ENCODE measurements around the gene MED25. TPM values are rescaled to one million over a fixed set of nuclear protein-coding genes. Genes with fewer than 3 reads are reported as not detected.
A peak's percentile ranks its signal among the peaks of the same experiment; 100 is the strongest.

Gene MED25
- total RNA-seq (2013) = 15.0 TPM
- polyA plus RNA-seq = 10 to 100 TPM; 13.9 to 52.9 (median 18.5) TPM
- polyA minus RNA-seq = 20.9 and 24.9 TPM in 2 replicates
- 8.9 to 50.3 (median 17.2) reads per million in 11 experiments for total RNA-seq

GRCh38 chr19:49817964-49818648 lies at the start of gene MED25:
TSS of gene MED25 (plus strand) at chr19:49818289. CDS start at chr19:49818342, 53 bp downstream.
- intact Hi-C loops (cut with micrococcal nuclease) = loop anchor here (2.0 to 5.0 kb wide), 4 partner anchors 33 to 51 kb away; partner anchors contain the start of genes PTOV1 (in 2 of the 2), AP2A1 (in 1 of the 2) and PNKP (in 1 of the 2)
- H3K4me3 Mint-ChIP-seq = peak within 1 kb of the TSS; percentile 96 to 100
- H3K4me1 Mint-ChIP-seq = peaks cover 22% of the 10 kb centered on the region
- DNase-seq = peak; percentile 81 to 89 (median 83)
- TF ChIP-seq, protein P1, sequence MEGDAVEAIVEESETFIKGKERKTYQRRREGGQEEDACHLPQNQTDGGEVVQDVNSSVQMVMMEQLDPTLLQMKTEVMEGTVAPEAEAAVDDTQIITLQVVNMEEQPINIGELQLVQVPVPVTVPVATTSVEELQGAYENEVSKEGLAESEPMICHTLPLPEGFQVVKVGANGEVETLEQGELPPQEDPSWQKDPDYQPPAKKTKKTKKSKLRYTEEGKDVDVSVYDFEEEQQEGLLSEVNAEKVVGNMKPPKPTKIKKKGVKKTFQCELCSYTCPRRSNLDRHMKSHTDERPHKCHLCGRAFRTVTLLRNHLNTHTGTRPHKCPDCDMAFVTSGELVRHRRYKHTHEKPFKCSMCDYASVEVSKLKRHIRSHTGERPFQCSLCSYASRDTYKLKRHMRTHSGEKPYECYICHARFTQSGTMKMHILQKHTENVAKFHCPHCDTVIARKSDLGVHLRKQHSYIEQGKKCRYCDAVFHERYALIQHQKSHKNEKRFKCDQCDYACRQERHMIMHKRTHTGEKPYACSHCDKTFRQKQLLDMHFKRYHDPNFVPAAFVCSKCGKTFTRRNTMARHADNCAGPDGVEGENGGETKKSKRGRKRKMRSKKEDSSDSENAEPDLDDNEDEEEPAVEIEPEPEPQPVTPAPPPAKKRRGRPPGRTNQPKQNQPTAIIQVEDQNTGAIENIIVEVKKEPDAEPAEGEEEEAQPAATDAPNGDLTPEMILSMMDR (IDR thresholded peaks at IDR 0.05) = peak; percentile 23
- no peaks in the 10 kb centered on the region for H3K27me3 ChIP-seq (ENCODE audit: control insufficient read depth in 2 of 2, insufficient read depth in 2 of 2, low read length in 2 of 2)
- H3K27ac Mint-ChIP-seq = peak within 1 kb of the TSS; percentile 97 to 100 (median 99)
- peaks cover 38% of the 10 kb centered on the region for H3K79me2 ChIP-seq (ENCODE audit: insufficient read depth, low read length)
- peak within 1 kb of the TSS; percentile 91 for H2AFZ ChIP-seq (ENCODE audit: insufficient read depth, low read depth, low read length, poor library complexity, severe bottlenecking)
- H3K27me3 Mint-ChIP-seq (ENCODE audit: low read depth in 3 of 3) = peaks cover 0 to 8% (median 0%) of the 10 kb centered on the region in 3 donors
- H3K9me3 Mint-ChIP-seq = no peaks in the 10 kb centered on the region
- peaks cover 12 to 24% of the 10 kb centered on the region in 2 donors for H3K36me3 Mint-ChIP-seq
- peak within 1 kb of the TSS; percentile 70 to 100 (median 89) for H3K4me3 ChIP-seq (replicated peaks in 1 of 3; ENCODE audit: low read depth in 2 of 3, low read length in 3 of 3)
- H3K36me3 ChIP-seq (replicated peaks in 1 of 2; ENCODE audit: control insufficient read depth in 1 of 2, insufficient read depth in 2 of 2, low read length in 2 of 2) = peaks cover 14 to 16% of the 10 kb centered on the region in 2 donors
- H3K4me1 ChIP-seq (ENCODE audit: control insufficient read depth in 1 of 2, insufficient read depth in 2 of 2, low read length in 2 of 2) = peaks cover 23 to 27% of the 10 kb centered on the region in 2 donors
- H3K4me2 ChIP-seq (replicated peaks; ENCODE audit: extremely low read depth, low read length, poor library complexity, severe bottlenecking) = peak within 1 kb of the TSS; percentile 97
- under 1% methylated on average over 43 of the region's 57 CpGs for WGBS (ENCODE audit: insufficient coverage)
- H3K27ac ChIP-seq (ENCODE audit: low read depth in 1 of 2, low read length in 2 of 2) = peak within 1 kb of the TSS; percentile 75 to 93
- peaks cover 26% of the 10 kb centered on the region for H4K20me1 ChIP-seq (ENCODE audit: insufficient read depth, low read length)
- peak within 1 kb of the TSS; percentile 87 for H3K9ac ChIP-seq (ENCODE audit: insufficient read depth, low read length, poor library complexity, severe bottlenecking)
- H3K9me3 ChIP-seq (replicated peaks in 1 of 2; ENCODE audit: control insufficient read depth in 1 of 2, insufficient read depth in 1 of 2, low read length in 2 of 2) = no peaks in the 10 kb centered on the region

DNA sequence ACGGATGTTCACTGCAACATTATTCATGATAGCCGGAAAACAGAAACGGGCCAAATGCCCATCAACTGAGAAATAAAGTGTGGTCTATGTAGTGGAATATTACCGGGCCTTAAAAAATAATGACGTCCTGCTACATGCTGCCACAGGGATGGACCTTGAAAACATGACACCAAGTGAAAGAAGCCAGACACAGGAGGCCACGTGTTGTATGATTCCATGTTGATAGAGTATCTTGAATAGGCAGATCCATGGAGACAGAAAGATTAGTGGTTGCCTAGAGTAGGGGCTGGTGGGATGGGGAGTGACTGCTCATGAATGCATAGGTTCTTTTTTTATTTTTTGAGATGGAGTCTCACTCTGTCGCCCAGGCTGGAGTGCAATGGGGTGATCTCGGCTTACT lies 47.6 kb upstream of the MED25 start:
- peaks cover 54% of the 10 kb centered on the region for H3K4me1 Mint-ChIP-seq
- H3K36me3 ChIP-seq (replicated peaks in 1 of 2; ENCODE audit: control insufficient read depth in 1 of 2, insufficient read depth in 2 of 2, low read length in 2 of 2) = peaks cover under 1 to 15% of the 10 kb centered on the region in 2 donors
- no peak overlapping the region for H3K4me3 Mint-ChIP-seq
- H3K9me3 ChIP-seq (replicated peaks in 1 of 2; ENCODE audit: control insufficient read depth in 1 of 2, insufficient read depth in 1 of 2, low read length in 2 of 2) = no peaks in the 10 kb centered on the region
- H3K4me2 ChIP-seq (replicated peaks; ENCODE audit: extremely low read depth, low read length, poor library complexity, severe bottlenecking) = no peak overlapping the region
- H3K27ac Mint-ChIP-seq = peak overlapping the region in 3 of 7 donors; percentile 18 to 45 (median 19)
- no peak overlapping the region for H3K4me3 ChIP-seq (replicated peaks in 1 of 3; ENCODE audit: low read depth in 2 of 3, low read length in 3 of 3)
- H3K27me3 ChIP-seq (ENCODE audit: control insufficient read depth in 2 of 2, insufficient read depth in 2 of 2, low read length in 2 of 2) = no peaks in the 10 kb centered on the region
- H3K9me3 Mint-ChIP-seq = no peaks in the 10 kb centered on the region
- 100% methylated on average over 6 of the region's 8 CpGs for WGBS (ENCODE audit: insufficient coverage)
- peaks cover 44 to 47% of the 10 kb centered on the region in 2 donors for H3K4me1 ChIP-seq (ENCODE audit: control insufficient read depth in 1 of 2, insufficient read depth in 2 of 2, low read length in 2 of 2)
- no peak overlapping the region for H3K9ac ChIP-seq (ENCODE audit: insufficient read depth, low read length, poor library complexity, severe bottlenecking)
- peaks cover 87% of the 10 kb centered on the region for H3K79me2 ChIP-seq (ENCODE audit: insufficient read depth, low read length)
- H3K27ac ChIP-seq (ENCODE audit: low read depth in 1 of 2, low read length in 2 of 2) = no peak overlapping the region
- TF ChIP-seq, protein P1 (IDR thresholded peaks at IDR 0.05) = no peak
- no peak overlapping the region for H2AFZ ChIP-seq (ENCODE audit: insufficient read depth, low read depth, low read length, poor library complexity, severe bottlenecking)
- no peak for DNase-seq
- peaks cover 56% of the 10 kb centered on the region for H4K20me1 ChIP-seq (ENCODE audit: insufficient read depth, low read length)
- intact Hi-C loops (cut with micrococcal nuclease) = no loop called here
- H3K27me3 Mint-ChIP-seq (ENCODE audit: low read depth in 3 of 3) = peaks cover 0 to 2% (median 2%) of the 10 kb centered on the region in 3 donors
- H3K36me3 Mint-ChIP-seq = peaks cover 15 to 44% of the 10 kb centered on the region in 2 donors
